Measurements from ENCODE around the gene GRK6.

GRK6 gene

GRCh38 chr5:177425801-177426565, 493 bp upstream of the GRK6 start:
- peak; percentile 100 for DNase-seq (ENCODE audit: low read depth, low spot score)

- DNase-seq (ENCODE audit: low read depth, low spot score), result peak; percentile 64
Measured at GRCh38 chr5:177427211-177427822, 841 bp downstream of the GRK6 start.

GRCh38 chr5:177427919-177428573, 1.6 kb downstream of the GRK6 start:
- peak; percentile 36 for DNase-seq (ENCODE audit: low read depth, low spot score)

GRCh38 chr5:177428574-177429217, 2.2 kb downstream of the GRK6 start:
- no peak for DNase-seq (ENCODE audit: low read depth, low spot score)

- no peak for DNase-seq (ENCODE audit: low read depth, low spot score)
Measured at GRCh38 chr5:177429248-177430040, 3.0 kb downstream of the GRK6 start.

GRCh38 chr5:177430140-177430951, 3.9 kb downstream of the GRK6 start:
- DNase-seq (ENCODE audit: low read depth, low spot score), result no peak

GRCh38 chr5:177430972-177431316, 4.5 kb downstream of the GRK6 start:
- no peak for DNase-seq (ENCODE audit: low read depth, low spot score)

DNA sequence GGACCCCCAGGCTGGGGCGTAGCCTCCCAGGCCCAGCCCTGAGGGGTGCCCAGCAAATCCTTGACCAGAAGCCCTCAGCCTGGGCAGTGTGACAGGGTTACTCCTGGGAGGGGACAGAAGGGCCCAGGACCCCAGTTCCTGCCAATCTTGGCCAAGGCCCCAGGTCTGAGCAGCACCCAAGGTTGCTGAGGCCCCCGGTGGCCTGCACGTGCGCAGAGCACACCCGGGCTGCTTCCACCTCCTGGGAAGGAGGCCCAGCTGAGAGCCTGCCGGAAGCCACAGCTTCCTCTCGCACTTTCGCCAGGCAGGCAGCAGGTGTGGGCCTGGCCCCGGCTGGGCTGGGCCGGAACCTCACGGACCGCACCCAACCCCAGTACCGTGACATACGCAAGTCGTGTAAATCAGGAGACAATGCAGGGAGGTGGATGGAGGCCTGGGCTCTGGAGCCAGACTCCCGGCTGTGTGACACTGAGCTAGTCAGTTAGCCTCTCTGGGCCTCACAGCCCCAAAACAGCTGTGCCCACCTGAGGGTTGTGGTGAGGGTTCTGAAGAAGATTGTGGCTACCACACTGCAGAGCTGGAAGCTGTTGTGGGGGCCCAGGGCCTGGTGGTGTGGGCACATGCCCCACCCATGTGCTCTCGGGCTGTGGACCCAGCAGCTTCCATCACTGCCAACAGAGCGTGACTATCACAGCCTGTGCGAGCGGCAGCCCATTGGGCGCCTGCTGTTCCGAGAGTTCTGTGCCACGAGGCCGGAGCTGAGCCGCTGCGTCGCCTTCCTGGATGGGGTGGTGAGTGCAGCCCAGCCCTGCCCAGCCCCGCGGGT, 5.1 kb downstream of the GRK6 start:
- no peak for DNase-seq (ENCODE audit: low read depth, low spot score)

GRCh38 chr5:177432143-177432838, 5.8 kb downstream of the GRK6 start:
- DNase-seq (ENCODE audit: low read depth, low spot score), result no peak

- DNase-seq (ENCODE audit: low read depth, low spot score), result no peak
Measured at GRCh38 chr5:177432839-177433657, 6.6 kb downstream of the GRK6 start.

- DNase-seq (ENCODE audit: low read depth, low spot score), result no peak
Measured at GRCh38 chr5:177433658-177434217, 7.3 kb downstream of the GRK6 start.

DNA sequence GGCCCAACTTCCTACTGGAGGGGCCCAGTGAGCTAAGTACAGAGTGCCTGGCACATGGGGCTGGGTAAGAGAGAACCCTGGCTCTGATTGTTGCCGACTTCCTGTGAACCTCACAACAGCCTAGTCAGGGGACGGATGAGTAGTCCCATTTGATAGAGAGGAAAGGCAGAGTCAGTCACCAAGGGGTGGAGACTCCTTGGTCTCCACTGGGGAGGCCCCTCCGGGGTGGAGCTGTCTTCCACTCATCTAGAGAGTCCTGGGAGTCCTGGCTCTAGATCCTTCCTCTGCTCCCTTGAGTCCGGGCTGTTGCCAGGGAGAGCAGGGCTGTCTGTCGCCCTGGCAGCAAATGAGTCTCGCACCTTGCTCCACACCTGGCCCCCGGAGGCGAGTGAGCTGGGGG, 8.0 kb downstream of the GRK6 start:
- no peak for DNase-seq (ENCODE audit: low read depth, low spot score)

- no peak for DNase-seq (ENCODE audit: low read depth, low spot score)
Measured at GRCh38 chr5:177434942-177435738, 8.7 kb downstream of the GRK6 start.

GRCh38 chr5:177435847-177436536, 9.5 kb downstream of the GRK6 start:
- DNase-seq (ENCODE audit: low read depth, low spot score), result no peak

GRCh38 chr5:177437623-177438022, 11.1 kb downstream of the GRK6 start:
- no peak for DNase-seq (ENCODE audit: low read depth, low spot score)

- no peak for DNase-seq (ENCODE audit: low read depth, low spot score)
Measured at GRCh38 chr5:177438468-177438867, 12.0 kb downstream of the GRK6 start.

Data from ELF-1 (cell line).